Progenitor cell of endocrine pancreas (in vitro differentiated cells): ENCODE measurements around the gene CARD19. TPM values are rescaled to one million over a fixed set of nuclear protein-coding genes. Genes with fewer than 3 reads are reported as not detected.

Source experiments
- DNase-seq: peaks from one replicate; pipeline ENCODE4 v3.0.0; 2021; ENCODE audit warnings: low spot score; ENCODE audit not compliant: unreplicated experiment
- H3K27ac Mint-ChIP-seq: 2 replicates; pipeline ENCODE4 v1.8.0; 2021; ENCODE audit warnings: mild to moderate bottlenecking, moderate library complexity, mixed read lengths
- H3K27me3 Mint-ChIP-seq: 2 replicates; pipeline ENCODE4 v1.8.0; 2021; ENCODE audit warnings: mixed read lengths
- H3K36me3 Mint-ChIP-seq: 2 replicates; pipeline ENCODE4 v1.8.0; 2022; ENCODE audit warnings: mixed read lengths; ENCODE audit not compliant: insufficient read depth
- H3K4me1 Mint-ChIP-seq: 2 replicates; pipeline ENCODE4 v1.8.0; 2021; ENCODE audit warnings: low read depth, mixed read lengths
- H3K4me3 Mint-ChIP-seq: 2 replicates; pipeline ENCODE4 v1.8.0; 2021; ENCODE audit warnings: low read depth, mild to moderate bottlenecking, moderate library complexity, mixed read lengths
- H3K9me3 Mint-ChIP-seq: 2 replicates; pipeline ENCODE4 v1.8.0; 2021; ENCODE audit warnings: low read depth, mixed read lengths
- total RNA-seq: library from RNA; stranded (reverse); gene quantifications from 2 replicates; pipeline ENCODE4 v1.2.1, GENCODE V29; 2021
- TF ChIP-seq, protein P1 (sequence below): fragments of 200-600 bp; sonication (generic); IDR thresholded peaks from one replicate; pipeline ENCODE4 v1.5.0; 2021; ENCODE audit warnings: antibody characterized with exemption, mild to moderate bottlenecking; ENCODE audit not compliant: unreplicated experiment

CARD19 gene
- total RNA-seq, 1 donor from 2014 or later = 20.4 TPM

DNA sequence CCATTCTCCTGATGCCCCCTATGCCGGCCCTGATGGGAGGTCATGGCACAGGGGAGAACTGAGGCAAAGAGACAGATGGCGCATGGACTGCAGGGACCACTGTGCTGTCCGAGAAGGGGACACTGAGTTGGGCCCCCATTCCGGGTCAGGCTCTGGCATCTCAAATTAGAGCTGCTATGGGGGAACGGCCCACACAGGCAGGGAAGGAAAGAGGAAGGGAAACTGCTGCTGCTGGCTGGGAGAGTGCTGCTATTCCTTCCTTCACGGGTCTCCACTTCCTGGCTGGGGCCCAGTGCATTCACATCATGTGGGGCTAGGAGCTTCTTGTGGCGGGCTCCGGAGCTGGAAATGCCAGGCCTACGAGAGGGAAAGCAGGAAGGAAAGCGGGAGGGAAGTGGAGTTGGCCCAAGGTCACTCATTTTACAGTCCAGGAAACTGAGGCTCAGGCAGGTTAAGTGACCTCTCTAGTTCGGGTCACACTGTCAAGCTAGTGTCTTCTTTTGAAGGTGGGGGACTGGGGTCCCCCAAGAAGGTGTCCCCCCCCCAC is 1.3 kb upstream of the CARD19 start:
- no peak for DNase-seq
- peaks cover 29% of the 10 kb centered on the region for H3K4me1 Mint-ChIP-seq

GRCh38 chr9:93095205-93096130 is 549 bp upstream of the CARD19 start:
- TF ChIP-seq, protein P1, sequence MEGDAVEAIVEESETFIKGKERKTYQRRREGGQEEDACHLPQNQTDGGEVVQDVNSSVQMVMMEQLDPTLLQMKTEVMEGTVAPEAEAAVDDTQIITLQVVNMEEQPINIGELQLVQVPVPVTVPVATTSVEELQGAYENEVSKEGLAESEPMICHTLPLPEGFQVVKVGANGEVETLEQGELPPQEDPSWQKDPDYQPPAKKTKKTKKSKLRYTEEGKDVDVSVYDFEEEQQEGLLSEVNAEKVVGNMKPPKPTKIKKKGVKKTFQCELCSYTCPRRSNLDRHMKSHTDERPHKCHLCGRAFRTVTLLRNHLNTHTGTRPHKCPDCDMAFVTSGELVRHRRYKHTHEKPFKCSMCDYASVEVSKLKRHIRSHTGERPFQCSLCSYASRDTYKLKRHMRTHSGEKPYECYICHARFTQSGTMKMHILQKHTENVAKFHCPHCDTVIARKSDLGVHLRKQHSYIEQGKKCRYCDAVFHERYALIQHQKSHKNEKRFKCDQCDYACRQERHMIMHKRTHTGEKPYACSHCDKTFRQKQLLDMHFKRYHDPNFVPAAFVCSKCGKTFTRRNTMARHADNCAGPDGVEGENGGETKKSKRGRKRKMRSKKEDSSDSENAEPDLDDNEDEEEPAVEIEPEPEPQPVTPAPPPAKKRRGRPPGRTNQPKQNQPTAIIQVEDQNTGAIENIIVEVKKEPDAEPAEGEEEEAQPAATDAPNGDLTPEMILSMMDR = no peak
- peak; percentile 100 for DNase-seq
- peak overlapping the region; percentile 84 for H3K27ac Mint-ChIP-seq
- H3K9me3 Mint-ChIP-seq = no peaks in the 10 kb centered on the region
- peaks cover under 1% of the 10 kb centered on the region for H3K36me3 Mint-ChIP-seq
- no peaks in the 10 kb centered on the region for H3K27me3 Mint-ChIP-seq
- H3K4me1 Mint-ChIP-seq = peaks cover 24% of the 10 kb centered on the region
- peak overlapping the region; percentile 68 for H3K4me3 Mint-ChIP-seq

More for the DNA sequence above, 1.3 kb upstream of the CARD19 start:
- H3K4me3 Mint-ChIP-seq = peak overlapping the region; percentile 68
- TF ChIP-seq, protein P1 = no peak
- no peaks in the 10 kb centered on the region for H3K36me3 Mint-ChIP-seq
- no peaks in the 10 kb centered on the region for H3K27me3 Mint-ChIP-seq
- peak overlapping the region; percentile 93 for H3K27ac Mint-ChIP-seq
- H3K9me3 Mint-ChIP-seq = no peaks in the 10 kb centered on the region

GRCh38 chr9:93096811-93097382 is 880 bp downstream of the CARD19 start:
- no peak for DNase-seq
- no peaks in the 10 kb centered on the region for H3K9me3 Mint-ChIP-seq
- H3K27ac Mint-ChIP-seq = peak overlapping the region; percentile 74
- no peaks in the 10 kb centered on the region for H3K27me3 Mint-ChIP-seq
- H3K36me3 Mint-ChIP-seq = peaks cover 3% of the 10 kb centered on the region
- H3K4me3 Mint-ChIP-seq = peak overlapping the region; percentile 80
- peaks cover 20% of the 10 kb centered on the region for H3K4me1 Mint-ChIP-seq
- TF ChIP-seq, protein P1 = no peak

DNA sequence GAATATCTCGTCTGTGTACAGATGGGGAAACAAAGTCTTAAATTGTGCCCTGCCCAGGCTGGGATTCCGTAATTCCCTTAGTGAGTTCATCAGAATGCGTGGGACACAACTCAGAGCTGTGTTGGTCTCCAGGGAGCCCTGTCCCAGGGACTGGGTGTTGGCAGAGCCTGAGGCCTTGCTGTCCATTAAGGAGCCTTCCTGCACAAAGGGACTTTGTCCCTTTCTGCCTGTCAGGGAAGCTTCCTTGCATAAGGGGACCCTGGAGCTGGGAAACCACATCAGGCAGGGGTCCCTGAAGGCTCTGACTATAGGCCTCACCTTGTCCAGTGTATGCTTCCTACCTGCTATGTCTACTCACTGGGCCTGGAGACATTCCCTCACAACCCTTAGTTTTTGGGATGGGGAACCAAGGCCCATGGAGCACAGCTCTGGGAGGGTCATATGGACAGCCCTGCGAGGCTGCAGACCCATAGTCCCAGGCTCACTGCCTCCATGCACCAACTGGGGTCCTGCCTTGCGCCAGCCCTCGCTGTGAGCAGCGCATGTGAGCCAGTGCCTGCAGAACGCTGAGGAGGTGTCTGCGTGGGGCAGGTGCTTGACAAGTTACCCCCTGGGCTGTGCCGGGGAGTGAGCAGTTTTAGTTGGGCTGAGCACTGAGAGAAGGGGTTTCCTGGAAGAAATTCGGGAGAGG is 1.6 kb downstream of the CARD19 start:
- TF ChIP-seq, protein P1 = no peak
- Mint-ChIP-seq H3K4me3 (peak overlapping the region; percentile 80), H3K27me3 (no peaks in the 10 kb centered on the region), H3K36me3 (peaks cover 3% of the 10 kb centered on the region), H3K4me1 (peaks cover 16% of the 10 kb centered on the region), H3K9me3 (peaks cover 3% of the 10 kb centered on the region), H3K27ac (no peak overlapping the region)
- no peak for DNase-seq
